ENCODE measurements around the gene ZNF502. TPM values are rescaled to one million over a fixed set of nuclear protein-coding genes. Genes with fewer than 3 reads are reported as not detected.

Gene ZNF502
- total and polyA plus RNA-seq, 2 of the 13 experiments (the other 11 are each of a cell fraction or from before 2014, with no cell fraction given), result not detected

GRCh38 chr3:44678480-44679116, 33.9 kb upstream of the ZNF502 start:
- H3K4me3 ChIP-seq (replicated peaks in 1 of 3; ENCODE audit: insufficient read depth in 1 of 3, low read depth in 2 of 3, low read length in 3 of 3), result no peak overlapping the region
- no peak overlapping the region for H3K4me2 ChIP-seq (ENCODE audit: low read depth, low read length)
- FAIRE-seq (no peak), DNase-seq (ENCODE audit: low spot score) (no peak), ATAC-seq (no peak)
- H2AFZ ChIP-seq (ENCODE audit: low read length), result no peak overlapping the region
- no peaks in the 10 kb centered on the region for H3K4me1 ChIP-seq (ENCODE audit: insufficient read depth, low read length)
- no peaks in the 10 kb centered on the region for H3K9me3 ChIP-seq (ENCODE audit: low read length)
- WGBS (ENCODE audit: low lambda C conversion rate), result 9% methylated on average over 5 of the region's 5 CpGs
- no TSS peak for BruUV-seq (replicated peaks)
- no peak overlapping the region for H3K27ac ChIP-seq (ENCODE audit: extremely low read length, insufficient read depth, low read length)
- H3K36me3 ChIP-seq (replicated peaks in 1 of 2; ENCODE audit: control insufficient read depth in 1 of 2, insufficient read depth in 2 of 2, low read length in 2 of 2), result no peaks in the 10 kb centered on the region
- H3K9ac ChIP-seq (ENCODE audit: insufficient read depth, low read depth, low read length), result no peak overlapping the region
- CTCF ChIA-PET (ENCODE audit: low intra/inter-chr PET ratio, low total read pairs), result no interaction called here
- intact Hi-C loops (cut with micrococcal nuclease; ENCODE audit: unreplicated experiment) (no loop called here), in situ Hi-C loops (cut with HindIII; ENCODE audit: extremely low pct_ligation_motif_present, low pct_unique_long_range_greater_than_20kb) (no loop called here)
- peaks cover 0 to 8% of the 10 kb centered on the region in 2 experiments; a peak in 2 of 5 replicates for H3K27me3 ChIP-seq (ENCODE audit: control insufficient read depth in 1 of 2, insufficient read depth in 2 of 2, low read length in 2 of 2)
- H3K79me2 ChIP-seq (ENCODE audit: insufficient read depth, low read length), result no peaks in the 10 kb centered on the region
- TF ChIP-seq DR1 (CRISPR knock-in tag; IDR thresholded peaks at IDR 0.05) (no peak), NFYB (CRISPR knock-in tag; IDR thresholded peaks at IDR 0.05) (no peak), FLYWCH1 (CRISPR knock-in tag; IDR thresholded peaks at IDR 0.05) (no peak)
- TF ChIP-seq, protein P1, sequence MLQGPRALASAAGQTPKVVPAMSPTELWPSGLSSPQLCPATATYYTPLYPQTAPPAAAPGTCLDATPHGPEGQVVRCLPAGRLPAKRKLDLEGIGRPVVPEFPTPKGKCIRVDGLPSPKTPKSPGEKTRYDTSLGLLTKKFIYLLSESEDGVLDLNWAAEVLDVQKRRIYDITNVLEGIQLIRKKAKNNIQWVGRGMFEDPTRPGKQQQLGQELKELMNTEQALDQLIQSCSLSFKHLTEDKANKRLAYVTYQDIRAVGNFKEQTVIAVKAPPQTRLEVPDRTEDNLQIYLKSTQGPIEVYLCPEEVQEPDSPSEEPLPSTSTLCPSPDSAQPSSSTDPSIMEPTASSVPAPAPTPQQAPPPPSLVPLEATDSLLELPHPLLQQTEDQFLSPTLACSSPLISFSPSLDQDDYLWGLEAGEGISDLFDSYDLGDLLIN (CRISPR knock-in tag; IDR thresholded peaks at IDR 0.05; ENCODE audit: borderline replicate concordance), result no peak
- POLR2A ChIA-PET, result no interaction called here
- H4K20me1 ChIP-seq (ENCODE audit: insufficient read depth, low read length), result no peaks in the 10 kb centered on the region

GRCh38 chr3:44680921-44681455, 31.5 kb upstream of the ZNF502 start:
- POLR2A ChIA-PET, result no interaction called here

More at GRCh38 chr3:44680921-44681455, 31.5 kb upstream of the ZNF502 start:
- no TSS peak for BruUV-seq (replicated peaks)
- no peak overlapping the region for H2AFZ ChIP-seq (ENCODE audit: low read length)
- intact Hi-C loops (cut with micrococcal nuclease; ENCODE audit: unreplicated experiment) (no loop called here), in situ Hi-C loops (cut with HindIII; ENCODE audit: extremely low pct_ligation_motif_present, low pct_unique_long_range_greater_than_20kb) (no loop called here)
- FAIRE-seq (no peak), ATAC-seq (no peak), DNase-seq (ENCODE audit: low spot score) (no peak)
- H3K4me3 ChIP-seq (replicated peaks in 1 of 3; ENCODE audit: insufficient read depth in 1 of 3, low read depth in 2 of 3, low read length in 3 of 3), result no peak overlapping the region
- H3K27me3 ChIP-seq (ENCODE audit: control insufficient read depth in 1 of 2, insufficient read depth in 2 of 2, low read length in 2 of 2), result peaks cover 1 to 26% of the 10 kb centered on the region in 2 experiments; a peak in 4 of 5 replicates
- H3K9ac ChIP-seq (ENCODE audit: insufficient read depth, low read depth, low read length), result no peak overlapping the region
- H3K27ac ChIP-seq (ENCODE audit: extremely low read length, insufficient read depth, low read length), result no peak overlapping the region
- no peak for TF ChIP-seq XRCC5 (optimal IDR thresholded peaks at IDR 0.05; ENCODE audit: low read length)
- no peak for TF ChIP-seq HOXD1 (CRISPR knock-in tag; IDR thresholded peaks at IDR 0.05)
- no peak for TF ChIP-seq SNAPC4 (CRISPR knock-in tag; IDR thresholded peaks at IDR 0.05)
- TF ChIP-seq SNRNP70 (IDR thresholded peaks at IDR 0.05; ENCODE audit: low read depth, low read length), result no peak
- H3K36me3 ChIP-seq (replicated peaks in 1 of 2; ENCODE audit: control insufficient read depth in 1 of 2, insufficient read depth in 2 of 2, low read length in 2 of 2), result no peaks in the 10 kb centered on the region
- H3K4me2 ChIP-seq (ENCODE audit: low read depth, low read length), result no peak overlapping the region
- H3K79me2 ChIP-seq (ENCODE audit: insufficient read depth, low read length), result no peaks in the 10 kb centered on the region
- CTCF ChIA-PET (ENCODE audit: low intra/inter-chr PET ratio, low total read pairs), result no interaction called here
- H4K20me1 ChIP-seq (ENCODE audit: insufficient read depth, low read length), result no peaks in the 10 kb centered on the region
- H3K9me3 ChIP-seq (ENCODE audit: low read length), result no peaks in the 10 kb centered on the region
- 13% methylated on average over 4 of the region's 4 CpGs for WGBS (ENCODE audit: low lambda C conversion rate)
- H3K4me1 ChIP-seq (ENCODE audit: insufficient read depth, low read length), result no peaks in the 10 kb centered on the region

All from HepG2 (cell line).